ENCODE measurements around the gene CADPS2. TPM values are rescaled to one million over a fixed set of nuclear protein-coding genes. Genes with fewer than 3 reads are reported as not detected.
"Not testable (repeated sequence)": the region's sequence is repeated elsewhere in the genome, so short reads cannot be mapped to it uniquely, and the experiment has no call there.

CADPS2 gene
- polyA plus RNA-seq, 1 donor: 15.1 TPM

GRCh38 chr7:122290476-122290875, 595.8 kb downstream of the CADPS2 start:
- no CpG with 5 or more reads among the region's 1 CpG for WGBS (ENCODE audit: insufficient coverage, low lambda C conversion rate)
- Histone ChIP-seq H3K4me3 (ENCODE audit: low read length) (no peak overlapping the region), H3K27me3 (ENCODE audit: control insufficient read depth, insufficient read depth, low read length) (peaks cover 10% of the 10 kb centered on the region), H3K36me3 (ENCODE audit: control insufficient read depth, insufficient read depth, low read length) (no peaks in the 10 kb centered on the region), H3K4me1 (ENCODE audit: control insufficient read depth, insufficient read depth, low read length) (no peaks in the 10 kb centered on the region), H3K9me3 (ENCODE audit: control insufficient read depth, low read depth, low read length) (no peaks in the 10 kb centered on the region), H3K27ac (ENCODE audit: low read length) (no peak overlapping the region)
- DNase-seq: no peak

- H3K4me3 ChIP-seq (ENCODE audit: low read length): no peak overlapping the region
- no peak for DNase-seq
- H3K27me3 ChIP-seq (ENCODE audit: control insufficient read depth, insufficient read depth, low read length): peaks cover 8% of the 10 kb centered on the region
- no peaks in the 10 kb centered on the region for H3K4me1 ChIP-seq (ENCODE audit: control insufficient read depth, insufficient read depth, low read length)
- H3K9me3 ChIP-seq (ENCODE audit: control insufficient read depth, low read depth, low read length): peaks cover 2% of the 10 kb centered on the region
- WGBS (ENCODE audit: insufficient coverage, low lambda C conversion rate): no CpG with 5 or more reads among the region's 1 CpG
- H3K36me3 ChIP-seq (ENCODE audit: control insufficient read depth, insufficient read depth, low read length): no peaks in the 10 kb centered on the region
- no peak overlapping the region for H3K27ac ChIP-seq (ENCODE audit: low read length)
Measured at GRCh38 chr7:122289426-122289825, 596.8 kb downstream of the CADPS2 start.

GRCh38 chr7:122284608-122285007, 601.7 kb downstream of the CADPS2 start:
- H3K36me3 ChIP-seq (ENCODE audit: control insufficient read depth, insufficient read depth, low read length); H3K27me3 ChIP-seq (ENCODE audit: control insufficient read depth, insufficient read depth, low read length); H3K4me3 ChIP-seq (ENCODE audit: low read length); H3K4me1 ChIP-seq (ENCODE audit: control insufficient read depth, insufficient read depth, low read length); H3K9me3 ChIP-seq (ENCODE audit: control insufficient read depth, low read depth, low read length); DNase-seq; H3K27ac ChIP-seq (ENCODE audit: low read length): not testable (repeated sequence)
- WGBS (ENCODE audit: insufficient coverage, low lambda C conversion rate): 96% methylated on average over 6 of the region's 24 CpGs

GRCh38 chr7:122273117-122273516, 613.1 kb downstream of the CADPS2 start:
- Histone ChIP-seq H3K27me3 (ENCODE audit: control insufficient read depth, insufficient read depth, low read length) (no peaks in the 10 kb centered on the region), H3K27ac (ENCODE audit: low read length) (no peak overlapping the region), H3K4me3 (ENCODE audit: low read length) (no peak overlapping the region), H3K4me1 (ENCODE audit: control insufficient read depth, insufficient read depth, low read length) (no peaks in the 10 kb centered on the region), H3K9me3 (ENCODE audit: control insufficient read depth, low read depth, low read length) (no peaks in the 10 kb centered on the region), H3K36me3 (ENCODE audit: control insufficient read depth, insufficient read depth, low read length) (no peaks in the 10 kb centered on the region)
- DNase-seq: no peak
- 86% methylated on average over 1 of the region's 2 CpGs for WGBS (ENCODE audit: insufficient coverage, low lambda C conversion rate)

- Histone ChIP-seq H3K27ac (ENCODE audit: low read length) (no peak overlapping the region), H3K27me3 (ENCODE audit: control insufficient read depth, insufficient read depth, low read length) (no peaks in the 10 kb centered on the region), H3K4me1 (ENCODE audit: control insufficient read depth, insufficient read depth, low read length) (no peaks in the 10 kb centered on the region), H3K9me3 (ENCODE audit: control insufficient read depth, low read depth, low read length) (no peaks in the 10 kb centered on the region), H3K4me3 (ENCODE audit: low read length) (no peak overlapping the region), H3K36me3 (ENCODE audit: control insufficient read depth, insufficient read depth, low read length) (no peaks in the 10 kb centered on the region)
- WGBS (ENCODE audit: insufficient coverage, low lambda C conversion rate): no CpG with 5 or more reads among the region's 1 CpG
- DNase-seq: no peak
Measured at GRCh38 chr7:122269241-122269640, 617.0 kb downstream of the CADPS2 start.

Other genes with a start within 250 kb of the CADPS2 start
- 0.10 TPM for gene RNF133, start 187.3 kb downstream of the CADPS2 start, polyA plus RNA-seq
- gene RNF148, start 183.5 kb downstream of the CADPS2 start, polyA plus RNA-seq: 0.12 TPM
- not detected for gene TAS2R16, start 109.2 kb upstream of the CADPS2 start, polyA plus RNA-seq

All from large intestine (tissue), 3 donors.